Measurements from ENCODE around the gene MARCO.
"Not testable (repeated sequence)": the region's sequence is repeated elsewhere in the genome, so short reads cannot be mapped to it uniquely, and the experiment has no call there.

The MARCO gene

DNA sequence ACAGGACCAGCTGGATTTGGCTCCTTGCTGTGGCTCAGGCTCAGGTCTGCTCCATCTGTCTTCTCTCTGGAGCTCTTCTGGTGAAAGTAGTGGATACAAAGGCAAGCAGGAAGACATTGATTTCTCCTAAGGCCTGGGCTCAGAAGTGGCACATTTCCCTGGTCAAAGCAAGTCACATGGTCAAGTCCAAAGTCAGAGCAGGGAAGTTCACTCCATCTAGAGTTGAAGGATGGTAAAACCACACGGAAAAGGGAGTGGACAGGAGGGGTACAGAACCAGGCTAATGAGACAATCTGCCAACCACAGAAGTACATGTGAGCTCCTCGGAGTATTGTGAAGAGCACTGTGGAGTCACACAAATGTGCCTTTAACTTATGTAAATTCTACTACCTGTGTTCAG lies 66.1 kb downstream of the MARCO start:
- no peak for DNase-seq

DNA sequence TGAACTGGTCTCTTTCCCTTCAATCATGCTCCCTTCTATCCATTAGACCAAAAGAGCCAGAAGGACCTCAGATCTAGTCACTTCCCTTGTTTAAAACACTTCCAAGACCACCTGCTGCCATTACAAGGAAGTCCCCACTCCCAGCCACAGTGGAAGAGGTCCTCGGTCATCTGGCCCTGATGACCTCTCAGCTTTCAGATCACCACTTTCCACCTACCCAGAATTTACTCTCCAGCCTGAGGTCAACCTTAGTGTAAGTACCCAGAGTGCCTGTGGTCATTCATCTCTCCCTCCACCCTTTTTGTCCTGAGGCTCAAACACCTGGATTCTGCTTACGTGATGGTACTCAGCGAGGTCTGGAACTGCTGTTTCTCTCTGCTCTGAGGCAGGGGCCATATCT lies 67.1 kb downstream of the MARCO start:
- no peak for DNase-seq

DNA sequence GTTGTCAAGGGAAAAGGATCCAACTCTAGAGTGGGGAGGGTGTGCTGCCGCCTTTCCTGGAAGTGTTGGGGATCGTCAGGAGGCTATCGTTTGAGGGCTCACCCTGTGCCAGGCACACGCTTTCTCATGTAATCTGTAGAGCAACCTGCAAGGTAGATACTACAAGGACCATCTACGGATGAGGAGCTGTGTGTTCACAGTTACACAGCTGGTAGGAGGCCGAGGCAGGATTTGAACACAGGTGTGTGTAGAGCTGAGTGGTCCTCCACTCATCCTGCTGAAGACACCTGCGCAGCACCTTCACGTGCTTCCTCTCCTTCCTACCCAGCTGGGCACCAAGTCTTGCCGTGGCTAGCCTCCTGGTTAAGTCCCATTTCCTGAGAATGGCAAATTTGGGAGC lies 68.3 kb downstream of the MARCO start:
- DNase-seq, result no peak

DNA sequence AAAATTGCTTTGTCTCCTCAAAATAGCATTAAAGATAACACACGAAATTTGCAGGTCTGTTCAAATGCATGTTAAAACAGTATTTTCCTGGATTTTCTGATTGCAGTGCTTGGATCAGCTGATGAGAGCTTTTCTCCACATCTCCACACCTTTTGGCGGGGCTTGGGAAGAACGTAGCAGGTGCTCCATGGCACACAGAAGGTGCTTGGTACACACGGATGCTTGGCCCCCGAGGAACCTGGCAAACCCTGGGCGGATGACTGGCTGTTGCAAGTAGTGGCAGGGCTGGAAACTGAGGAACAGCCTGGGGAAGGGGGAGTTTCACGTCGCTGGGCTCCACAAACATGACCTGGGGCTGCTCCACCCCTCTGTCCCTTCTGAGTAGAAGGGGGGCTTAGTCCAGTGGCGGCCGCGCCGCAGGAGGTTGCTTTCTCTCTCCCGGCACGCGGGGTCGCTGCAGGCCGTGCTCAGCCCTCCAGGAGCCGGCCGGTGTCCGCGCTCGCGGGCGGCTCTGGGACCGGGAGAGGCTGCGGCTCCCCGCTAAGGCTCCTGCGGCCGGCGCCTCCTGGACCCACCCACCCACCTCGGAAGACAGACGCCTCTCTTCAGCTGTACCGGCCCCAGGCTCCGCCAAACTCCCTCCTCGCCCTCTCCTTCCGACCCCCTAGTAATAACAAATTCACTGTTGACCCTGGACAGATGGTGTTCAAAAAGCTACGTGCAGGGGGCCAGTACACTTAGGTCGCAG lies 69.3 kb downstream of the MARCO start:
- no peak for DNase-seq

DNA sequence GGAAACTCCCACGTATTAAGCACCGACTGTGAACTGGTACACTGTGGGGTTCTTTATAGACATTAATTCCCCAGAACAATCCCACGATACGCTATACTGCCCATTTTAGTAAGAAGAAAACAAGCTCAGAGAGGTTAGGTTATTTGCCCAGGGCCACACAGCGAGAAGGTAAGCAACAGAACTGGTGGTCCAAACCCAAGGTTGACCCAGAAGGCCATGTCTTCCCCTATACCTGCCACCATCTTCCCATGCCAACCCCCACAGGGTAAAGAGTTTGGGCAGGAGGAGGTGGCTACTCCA lies 69.9 kb downstream of the MARCO start:
- DNase-seq, result no peak

DNA sequence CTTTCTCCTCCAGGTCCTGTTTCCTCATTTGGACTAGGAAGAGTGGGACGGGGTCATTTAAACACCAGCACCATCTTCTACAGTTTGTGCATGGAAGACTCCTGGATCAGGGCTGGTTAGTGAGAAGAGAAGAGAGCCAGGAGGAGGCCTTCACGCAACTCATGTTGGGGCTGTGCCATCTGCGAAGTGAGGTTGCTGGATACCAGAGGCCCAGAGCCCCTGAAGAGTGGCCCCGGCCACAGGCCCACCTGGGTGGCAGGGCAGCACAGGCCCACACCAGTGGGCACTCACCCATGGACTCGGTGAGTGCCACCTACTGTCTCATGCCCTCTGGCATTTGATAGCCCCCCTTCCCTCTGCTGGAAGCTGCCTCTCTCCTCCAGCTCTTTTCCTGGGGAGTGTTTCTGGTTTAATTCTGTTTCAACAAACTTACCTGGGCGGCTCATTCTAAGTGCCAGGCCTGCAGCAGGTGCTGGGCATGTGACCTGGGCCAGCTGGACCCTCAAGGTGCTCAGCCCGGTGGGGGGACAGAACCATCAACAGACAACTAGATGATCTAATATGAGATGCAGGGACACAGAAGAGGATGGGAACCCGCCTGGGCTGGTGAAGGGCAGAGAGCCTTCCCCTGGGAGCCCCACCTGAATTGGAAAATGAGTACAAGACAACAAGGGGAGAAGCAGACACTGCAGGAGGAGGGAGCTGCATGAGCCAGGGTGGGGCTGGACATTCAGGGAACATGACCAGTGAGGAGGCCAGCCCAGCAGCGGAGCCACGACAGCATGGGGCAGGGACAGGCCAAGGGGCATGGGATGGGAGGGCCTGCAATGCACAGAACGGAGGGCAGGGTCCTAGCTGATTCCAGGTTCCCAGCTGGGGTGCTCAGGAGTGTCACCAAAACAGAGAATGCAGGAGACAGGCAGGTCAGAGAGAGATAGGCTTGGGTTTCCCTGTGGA lies 70.6 kb downstream of the MARCO start:
- no peak for DNase-seq

DNA sequence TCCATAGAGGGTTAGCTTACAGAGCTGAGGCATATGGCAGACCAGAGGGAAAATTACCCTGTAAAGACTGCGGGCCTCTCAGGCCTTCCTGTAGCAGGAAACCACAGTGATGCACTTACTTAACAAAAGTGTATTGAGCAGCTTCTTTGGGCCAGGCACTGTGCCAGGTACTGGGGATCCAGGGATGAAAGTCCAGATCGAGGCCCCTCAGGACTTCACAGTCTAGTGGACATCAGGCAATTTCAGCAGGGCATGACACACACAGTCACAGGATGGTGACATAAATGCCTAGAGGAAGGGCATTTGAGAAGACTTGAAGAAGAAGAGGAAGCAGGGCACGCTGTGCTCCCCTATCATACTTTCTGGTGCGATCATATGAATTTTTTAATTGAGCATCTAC lies 71.7 kb downstream of the MARCO start:
- DNase-seq, result no peak

DNA sequence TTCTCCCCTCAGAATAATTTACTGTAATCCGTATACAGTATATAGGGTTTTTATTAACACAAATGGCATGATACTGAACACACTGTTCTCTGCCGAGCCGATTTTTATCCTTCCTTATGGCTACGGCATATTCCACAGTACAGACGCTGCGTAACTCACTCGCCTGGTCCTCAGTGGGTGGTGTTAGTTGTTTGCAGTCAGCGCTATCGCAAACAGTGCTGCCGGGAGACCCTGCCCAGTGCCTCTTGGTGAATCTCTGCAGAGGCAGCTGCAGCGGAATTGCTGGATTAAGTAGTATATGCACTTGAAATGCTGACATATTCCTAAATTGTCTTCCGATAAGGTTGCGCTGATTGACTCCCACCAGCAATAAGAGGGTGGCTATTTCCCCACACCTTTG lies 73.9 kb downstream of the MARCO start:
- peak; percentile 4 for DNase-seq

DNA sequence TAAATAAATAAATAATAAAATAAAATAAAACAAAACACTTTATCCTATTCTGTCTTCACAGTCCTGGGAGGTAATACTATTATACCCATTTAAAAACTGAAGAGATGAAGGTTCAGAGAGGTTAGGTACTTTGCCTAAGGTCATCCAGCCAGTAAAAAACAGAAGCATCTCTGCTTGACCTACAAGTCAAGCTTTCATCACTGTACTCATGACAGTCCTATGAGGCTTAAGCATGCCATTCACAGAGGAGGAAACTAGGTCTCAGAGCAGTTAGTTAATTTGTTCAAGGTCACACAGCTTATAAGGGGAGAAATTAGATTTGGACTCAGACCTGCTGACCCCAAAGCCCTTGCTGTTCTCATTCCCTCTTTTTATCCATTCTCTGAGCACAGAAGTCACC lies 77.5 kb downstream of the MARCO start:
- DNase-seq, result no peak

DNA sequence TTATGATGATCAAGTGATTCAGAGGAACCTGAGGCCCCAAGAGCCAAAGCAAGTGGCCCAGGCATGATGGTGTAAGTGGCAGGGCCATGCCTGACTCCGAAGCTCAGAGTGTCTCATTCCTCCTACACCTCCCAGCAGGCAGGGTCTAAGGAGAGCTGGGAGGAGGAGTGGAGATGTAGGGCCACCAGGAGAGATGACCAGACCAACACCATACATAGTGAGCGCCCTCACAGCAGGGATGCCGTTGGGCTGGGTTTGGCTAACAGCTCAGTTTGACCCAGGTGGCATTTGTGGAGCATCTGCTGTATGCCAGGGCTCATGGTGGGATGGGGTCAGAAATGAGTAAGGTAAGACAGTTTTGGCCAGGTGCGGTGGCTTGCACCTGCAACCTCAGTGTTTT lies 80.7 kb downstream of the MARCO start:
- DNase-seq, result no peak

DNA sequence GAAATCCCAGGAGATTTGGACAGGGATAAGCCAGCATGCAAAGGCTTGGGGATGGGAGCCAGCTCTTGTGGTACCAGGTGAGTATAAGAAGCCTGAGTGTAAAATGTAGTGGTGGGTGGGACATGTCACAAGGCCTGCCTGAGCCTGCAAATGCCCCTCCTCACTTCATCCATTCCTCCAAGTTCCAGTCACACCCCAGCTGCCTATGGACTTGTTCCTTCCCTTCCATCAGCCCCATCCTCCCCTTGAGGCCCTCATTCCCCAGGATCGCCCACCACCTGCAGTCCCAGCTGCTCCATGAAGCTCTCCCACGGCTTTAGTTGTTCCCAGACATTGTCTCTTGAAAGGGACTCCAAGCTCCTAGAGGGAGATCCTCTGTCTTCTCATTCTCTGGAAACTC lies 81.5 kb downstream of the MARCO start:
- no peak for DNase-seq

DNA sequence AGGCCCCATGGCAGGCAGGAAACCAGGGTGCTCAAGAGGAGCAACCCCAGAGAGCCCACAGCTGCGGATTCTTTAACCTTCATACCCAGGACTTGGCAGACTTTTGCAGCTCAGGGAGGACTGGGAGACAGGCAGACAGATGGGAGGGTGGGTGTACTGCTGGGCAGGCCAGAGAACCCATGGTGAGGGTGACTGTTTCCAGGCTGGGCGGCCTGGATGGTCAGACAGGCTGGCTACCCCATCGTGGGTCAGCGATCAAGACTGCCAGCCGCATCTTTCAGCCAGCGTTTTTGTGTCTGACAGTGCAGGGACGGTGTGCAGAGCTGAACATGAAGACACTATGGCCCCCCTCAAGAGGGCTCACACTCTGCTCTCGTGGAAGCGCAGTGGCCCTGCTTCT lies 82.2 kb downstream of the MARCO start:
- no peak for DNase-seq

DNA sequence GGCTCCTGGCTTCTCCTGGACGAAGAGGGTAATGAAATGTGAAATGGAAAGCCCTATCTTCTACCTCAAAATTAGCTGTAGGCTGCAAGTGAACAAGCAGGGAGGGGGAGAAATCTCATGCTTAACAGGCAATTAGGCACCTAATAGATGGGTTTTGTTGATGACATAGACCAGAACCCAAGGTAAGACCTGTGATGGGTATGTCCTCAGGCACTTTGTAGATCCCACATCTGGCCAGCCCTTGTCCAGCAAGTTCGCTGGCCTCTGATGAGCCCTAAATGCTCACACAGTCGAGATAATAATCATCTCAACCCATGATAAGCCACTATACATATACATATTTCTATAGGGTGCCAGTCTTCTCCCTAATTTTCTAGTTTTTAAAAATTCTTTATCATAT lies 82.6 kb downstream of the MARCO start:
- DNase-seq, result no peak

DNA sequence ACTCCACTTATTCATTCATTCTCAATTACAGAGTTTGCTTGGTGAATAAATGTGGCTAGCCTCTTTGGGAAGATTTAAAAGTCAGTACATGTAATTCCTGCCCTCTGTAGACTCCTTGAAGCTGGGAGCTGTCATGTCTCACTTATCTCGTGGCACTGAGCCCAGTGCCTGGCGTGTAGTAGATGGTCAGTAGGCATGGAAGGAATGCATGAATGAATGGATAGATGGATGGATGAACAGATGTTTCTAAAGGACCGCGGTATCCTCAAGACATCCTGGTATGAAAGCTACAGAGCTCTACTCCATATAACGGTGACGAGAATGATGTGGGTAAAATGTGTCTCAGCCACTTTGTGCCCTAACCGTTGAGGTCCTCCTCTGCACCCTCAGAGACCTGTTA lies 83.0 kb downstream of the MARCO start:
- DNase-seq, result no peak

DNA sequence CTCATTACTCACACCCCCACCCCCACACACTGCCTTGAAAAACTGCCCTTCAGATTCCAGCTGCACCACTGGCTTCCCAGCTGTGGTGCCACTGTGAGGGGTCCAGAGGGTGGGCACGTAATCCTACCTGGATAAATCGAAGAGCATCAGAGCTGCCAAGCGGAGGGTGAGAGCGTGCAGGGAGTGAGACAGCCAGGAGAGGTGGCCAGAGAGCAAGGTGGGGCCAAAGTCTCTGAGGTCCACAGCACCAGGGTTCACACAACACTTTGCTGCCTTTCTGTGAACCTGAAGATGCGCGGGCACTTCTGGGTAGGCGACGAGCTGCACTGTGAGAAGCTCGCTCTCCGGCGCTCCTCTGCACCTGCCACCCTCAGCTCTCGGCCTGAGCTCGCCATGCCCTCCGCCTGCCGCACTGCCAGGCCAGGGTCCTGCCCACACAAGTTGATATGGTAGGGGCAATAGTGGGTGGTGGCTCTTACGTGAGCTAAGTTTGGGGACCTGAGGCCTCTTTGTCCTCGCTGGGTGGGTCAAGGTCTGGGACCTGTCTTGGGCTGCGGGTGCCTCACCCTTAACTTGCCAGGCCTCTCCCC lies 83.9 kb downstream of the MARCO start:
- no peak for DNase-seq

DNA sequence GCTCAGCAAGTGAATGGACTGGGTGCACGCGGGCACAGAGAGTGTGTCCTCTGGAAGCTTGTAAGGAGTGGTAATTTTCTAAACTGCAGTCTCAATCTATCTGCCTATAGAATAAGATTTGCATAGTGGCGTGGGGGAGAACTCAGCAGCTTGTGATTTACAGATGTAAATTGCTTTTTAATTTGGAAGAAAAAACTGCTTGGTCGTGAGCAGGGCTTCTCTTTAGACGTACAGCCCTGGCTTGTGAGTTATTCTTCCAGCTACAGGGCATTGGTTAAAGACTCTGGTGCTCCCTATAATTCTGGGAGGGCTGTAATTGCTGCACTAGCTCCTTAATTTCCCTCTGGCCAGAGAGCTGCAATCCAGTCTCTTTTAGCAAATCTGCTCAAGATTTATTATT lies 84.9 kb downstream of the MARCO start:
- DNase-seq, result no peak

DNA sequence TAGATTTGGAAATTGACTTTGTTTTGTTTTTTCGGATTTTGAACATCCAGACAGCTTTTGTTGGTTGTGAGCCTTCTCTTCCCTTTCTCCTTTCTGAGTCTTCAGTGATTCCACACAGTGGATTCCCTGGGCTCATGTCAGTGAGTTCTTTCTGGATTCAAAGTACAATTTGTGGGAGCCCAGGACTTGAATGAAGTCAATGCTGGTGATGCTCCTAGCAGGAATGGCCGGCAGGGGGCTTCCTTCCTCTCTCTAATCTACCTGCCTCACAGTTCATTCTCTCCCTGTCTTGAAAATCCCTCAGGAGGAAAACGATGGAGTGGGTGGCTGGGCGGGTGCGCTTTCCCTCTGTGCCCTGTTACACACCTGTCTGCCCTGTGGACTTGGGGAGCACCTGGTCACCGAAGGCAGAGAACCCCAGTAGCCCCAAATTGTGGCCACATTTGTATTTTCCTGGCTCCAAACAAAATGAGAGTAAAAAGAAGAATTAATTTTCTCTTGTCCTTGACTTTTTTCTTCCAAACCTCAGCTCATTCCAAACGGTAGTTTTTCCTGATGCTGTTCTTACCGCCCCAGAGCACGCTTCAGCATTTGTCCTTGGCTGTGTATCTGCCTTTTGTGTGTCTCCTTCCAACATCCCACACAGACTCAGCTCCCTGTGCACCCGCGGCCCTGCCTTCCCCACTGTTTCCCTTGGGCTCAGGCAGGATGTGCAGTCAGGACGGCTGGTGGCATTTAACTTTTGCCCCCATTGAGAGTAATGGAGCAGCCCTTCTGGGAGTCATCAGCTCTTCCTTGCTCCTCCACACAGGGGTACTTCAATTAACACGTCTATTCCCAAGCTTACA lies 86.6 kb downstream of the MARCO start:
- no peak for DNase-seq

DNA sequence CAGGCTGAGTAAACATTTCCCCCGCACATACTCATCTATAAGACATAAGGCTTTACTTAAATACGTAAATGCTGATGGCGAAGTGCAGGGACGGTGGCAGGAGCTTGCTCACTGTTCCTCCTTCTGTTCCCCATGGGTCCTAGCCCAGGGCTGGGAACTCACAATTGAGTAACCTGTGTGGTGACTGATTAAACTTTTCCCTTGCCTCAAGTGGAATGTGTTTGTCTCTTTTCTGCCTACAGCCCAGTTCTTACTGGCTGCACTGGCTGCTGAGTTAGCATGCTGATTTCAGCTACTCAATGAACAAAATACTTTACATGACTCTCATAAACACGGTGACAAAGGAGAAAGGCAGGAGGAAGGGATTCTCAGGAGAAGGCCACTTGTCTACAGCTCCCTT lies 87.3 kb downstream of the MARCO start:
- DNase-seq, result no peak

DNA sequence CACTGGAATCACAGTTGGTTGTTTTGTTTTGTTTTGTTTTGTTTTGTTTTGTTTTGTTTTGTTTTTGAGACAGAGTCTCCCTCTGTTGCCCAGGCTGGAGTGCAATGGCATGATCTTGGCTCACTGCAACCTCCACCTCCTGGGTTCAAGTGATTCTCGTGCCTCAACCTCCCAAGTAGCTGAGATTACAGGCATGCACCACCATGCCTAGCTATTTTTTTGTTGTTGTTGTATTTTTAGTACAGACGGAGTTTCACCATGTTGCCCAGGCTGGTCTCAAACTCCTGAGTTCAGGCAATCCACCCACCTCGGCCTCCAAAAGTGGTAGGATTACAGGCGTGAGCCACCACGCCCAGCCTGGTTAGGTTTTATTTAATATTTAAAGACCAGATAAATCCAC lies 95.9 kb downstream of the MARCO start:
- DNase-seq, result not testable (repeated sequence)

DNA sequence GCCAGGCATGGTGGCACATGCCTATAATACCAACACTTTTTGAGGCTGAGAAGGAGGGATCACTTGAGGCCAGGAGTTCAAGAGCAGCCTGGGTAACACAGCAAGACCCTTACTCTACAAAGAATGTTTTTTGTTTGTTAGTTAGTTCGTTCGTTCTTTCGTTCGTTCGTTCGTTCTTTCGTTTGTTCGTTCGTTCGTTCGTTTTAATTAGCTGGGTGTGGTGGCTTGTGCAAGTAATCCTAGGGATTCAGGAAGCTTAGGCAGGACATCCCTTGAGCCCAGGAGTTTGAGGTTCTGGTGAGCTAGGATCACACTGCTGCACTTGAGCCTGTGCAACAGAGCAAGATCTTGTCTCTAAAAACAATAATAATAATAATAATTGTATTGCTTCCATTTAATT lies 98.7 kb downstream of the MARCO start:
- DNase-seq, result no peak

All from NCI-H1417 treated with DMSO at 0.1 percent for 48 hours (cell line).